ENCODE measurements around the gene SPIN4.

The SPIN4 gene

GRCh38 chrX:63349307-63349706, 1.8 kb downstream of the SPIN4 start:
- no peaks in the 10 kb centered on the region for H3K9me3 ChIP-seq (ENCODE audit: control insufficient read depth in 1 of 2, low read length in 2 of 2)
- H3K4me1 ChIP-seq (ENCODE audit: control insufficient read depth in 1 of 2, insufficient read depth in 2 of 2, low read length in 2 of 2) = peaks cover 0 to 4% of the 10 kb centered on the region in 2 donors
- H3K27ac ChIP-seq (ENCODE audit: low read length) = no peak overlapping the region
- H3K36me3 ChIP-seq (ENCODE audit: control insufficient read depth in 1 of 2, insufficient read depth in 2 of 2, low read length in 2 of 2) = no peaks in the 10 kb centered on the region
- no peaks in the 10 kb centered on the region for H3K27me3 ChIP-seq (ENCODE audit: low read depth, low read length)
- no peak overlapping the region for H3K4me3 ChIP-seq (ENCODE audit: low read depth in 1 of 2, low read length in 2 of 2)

DNA sequence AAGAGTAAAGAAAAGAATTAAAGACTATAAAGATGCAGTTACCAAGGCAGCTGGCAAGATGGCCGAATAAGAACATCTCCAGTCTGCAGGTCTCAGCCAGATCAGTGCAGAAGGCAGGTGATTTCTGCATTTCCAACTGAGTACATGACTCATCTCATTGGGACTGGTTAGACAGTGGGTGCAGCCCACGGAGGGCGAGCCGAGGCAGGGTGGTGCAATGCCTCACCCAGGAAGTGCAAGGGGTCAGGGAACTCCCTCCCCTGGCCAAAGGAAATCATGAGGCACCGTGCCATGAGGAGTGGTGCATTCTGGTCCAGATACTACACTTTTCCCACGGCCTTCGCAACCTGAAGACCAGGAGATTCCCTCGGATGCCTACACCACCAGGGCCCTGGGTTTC, 20.5 kb downstream of the SPIN4 start:
- Histone ChIP-seq H3K9me3 (ENCODE audit: control insufficient read depth in 1 of 2, low read length in 2 of 2) (no peaks in the 10 kb centered on the region), H3K4me1 (ENCODE audit: control insufficient read depth in 1 of 2, insufficient read depth in 2 of 2, low read length in 2 of 2) (no peaks in the 10 kb centered on the region), H3K4me3 (ENCODE audit: low read depth in 1 of 2, low read length in 2 of 2) (no peak overlapping the region), H3K36me3 (ENCODE audit: control insufficient read depth in 1 of 2, insufficient read depth in 2 of 2, low read length in 2 of 2) (no peaks in the 10 kb centered on the region), H3K27ac (ENCODE audit: low read length) (no peak overlapping the region), H3K27me3 (ENCODE audit: low read depth, low read length) (no peaks in the 10 kb centered on the region)

DNA sequence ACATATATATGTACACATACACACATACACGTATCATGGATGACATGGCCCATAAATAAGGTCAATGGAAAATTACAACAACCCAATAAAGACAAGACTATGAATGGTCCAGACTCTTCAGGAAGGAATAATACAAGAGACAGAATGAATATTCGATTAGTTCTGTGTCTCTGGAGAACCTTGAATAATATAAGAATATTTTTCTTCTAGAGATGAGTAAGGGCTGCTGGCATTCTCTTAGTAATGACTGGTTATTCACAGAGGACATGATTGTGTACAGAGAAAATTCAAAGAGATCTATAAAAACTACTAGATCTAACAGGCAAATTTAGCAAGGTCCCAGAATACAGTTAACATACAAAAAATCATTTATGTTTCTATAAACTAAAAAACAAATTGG, 23.3 kb downstream of the SPIN4 start:
- H3K4me3 ChIP-seq (ENCODE audit: low read depth in 1 of 2, low read length in 2 of 2) = no peak overlapping the region
- H3K27me3 ChIP-seq (ENCODE audit: low read depth, low read length) = no peaks in the 10 kb centered on the region
- H3K36me3 ChIP-seq (ENCODE audit: control insufficient read depth in 1 of 2, insufficient read depth in 2 of 2, low read length in 2 of 2) = no peaks in the 10 kb centered on the region
- no peaks in the 10 kb centered on the region for H3K4me1 ChIP-seq (ENCODE audit: control insufficient read depth in 1 of 2, insufficient read depth in 2 of 2, low read length in 2 of 2)
- H3K9me3 ChIP-seq (ENCODE audit: control insufficient read depth in 1 of 2, low read length in 2 of 2) = no peaks in the 10 kb centered on the region
- no peak overlapping the region for H3K27ac ChIP-seq (ENCODE audit: low read length)

- Histone ChIP-seq H3K27ac (ENCODE audit: low read length) (no peak overlapping the region), H3K36me3 (ENCODE audit: control insufficient read depth in 1 of 2, insufficient read depth in 2 of 2, low read length in 2 of 2) (peaks cover 0 to 3% of the 10 kb centered on the region in 2 donors), H3K4me1 (ENCODE audit: control insufficient read depth in 1 of 2, insufficient read depth in 2 of 2, low read length in 2 of 2) (no peaks in the 10 kb centered on the region), H3K4me3 (ENCODE audit: low read depth in 1 of 2, low read length in 2 of 2) (no peak overlapping the region), H3K9me3 (ENCODE audit: control insufficient read depth in 1 of 2, low read length in 2 of 2) (no peaks in the 10 kb centered on the region), H3K27me3 (ENCODE audit: low read depth, low read length) (no peaks in the 10 kb centered on the region)
Observed at GRCh38 chrX:63299596-63299995, 51.5 kb downstream of the SPIN4 start.
